ENCODE results near the gene RBBP8NL. TPM values are rescaled to one million over a fixed set of nuclear protein-coding genes. Genes with fewer than 3 reads are reported as not detected.

The RBBP8NL gene, protein sequence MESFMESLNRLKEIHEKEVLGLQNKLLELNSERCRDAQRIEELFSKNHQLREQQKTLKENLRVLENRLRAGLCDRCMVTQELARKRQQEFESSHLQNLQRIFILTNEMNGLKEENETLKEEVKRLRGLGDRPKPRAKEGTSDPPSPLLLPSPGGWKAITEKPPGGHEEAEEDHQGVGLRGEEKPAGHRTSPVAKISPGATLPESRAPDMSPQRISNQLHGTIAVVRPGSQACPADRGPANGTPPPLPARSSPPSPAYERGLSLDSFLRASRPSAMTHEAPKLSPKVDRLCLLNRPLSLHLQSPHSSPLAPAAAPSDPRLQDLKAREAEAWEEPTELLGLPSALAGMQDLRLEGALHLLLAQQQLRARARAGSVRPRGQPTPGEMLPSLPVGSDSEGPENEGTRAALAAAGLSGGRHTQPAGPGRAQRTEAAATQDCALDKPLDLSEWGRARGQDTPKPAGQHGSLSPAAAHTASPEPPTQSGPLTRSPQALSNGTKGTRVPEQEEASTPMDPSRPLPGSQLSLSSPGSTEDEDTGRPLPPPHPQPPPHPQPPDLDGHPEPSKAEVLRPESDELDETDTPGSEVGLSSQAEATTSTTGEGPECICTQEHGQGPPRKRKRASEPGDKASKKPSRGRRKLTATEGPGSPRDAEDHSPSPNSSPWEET
- total RNA-seq (2014; rRNA removed; shearing (Covaris generic)) = 0.03 TPM in 1 of 2 replicates, not detected in the other
- polyA plus RNA-seq (2015; cell fraction: cytosol; rRNA removed) = 0.03 TPM in 1 of 2 replicates, not detected in the other
- polyA plus RNA-seq (2015; cell fraction: nucleus; rRNA removed) = not detected in 2 replicates

- in situ Hi-C loops (cut with HindIII; ENCODE audit: low pct_unique_long_range_greater_than_20kb, low sequenced_read_pairs) = no loop called here
- no peak for DNase-seq (ENCODE audit: low read depth, low spot score)
These were observed at the start of gene RBBP8NL for GRCh38 chr20:62427172-62428001. Gene RBBP8NL (minus strand): TSS chr20:62427539. CDS start chr20:62419647, 7,892 bp downstream.

DNA sequence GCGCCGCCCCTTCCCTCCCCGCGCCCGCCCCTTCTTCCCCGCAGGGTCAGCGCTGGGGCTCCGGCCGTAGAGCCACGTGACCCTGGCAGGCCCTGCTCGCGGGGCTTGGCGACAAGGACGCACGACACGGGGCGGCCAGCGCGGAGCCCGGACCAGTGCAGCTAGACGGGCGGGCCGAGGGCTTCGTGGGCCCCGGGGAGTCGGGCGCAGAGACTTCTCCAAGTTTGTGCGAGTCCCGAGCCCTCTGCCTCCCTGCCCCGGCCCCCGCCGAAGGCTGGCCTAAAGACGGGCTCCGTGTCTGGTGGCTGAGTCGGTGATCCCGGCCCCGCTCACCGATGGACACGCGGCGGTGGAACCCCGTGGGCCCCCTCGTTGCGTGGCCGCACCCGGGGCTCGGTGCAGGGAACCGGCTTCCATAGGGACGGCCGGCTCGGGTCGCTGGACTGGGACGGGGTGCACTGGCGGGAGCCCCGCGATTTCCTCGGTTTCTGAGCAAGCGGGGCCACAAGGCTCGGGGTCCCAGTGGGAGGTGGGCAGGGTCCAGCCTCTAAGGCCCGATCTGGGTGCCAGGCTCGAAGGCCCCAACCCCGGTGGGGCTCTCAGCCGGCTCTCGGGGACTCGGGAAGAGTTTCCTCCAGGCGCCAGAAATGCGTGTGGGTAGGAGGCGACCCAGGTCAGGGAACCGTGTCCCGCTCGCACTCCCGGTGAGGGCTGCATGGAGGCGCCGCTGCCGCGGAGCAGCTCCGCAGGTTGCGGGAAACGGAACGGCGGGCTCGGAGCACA is 48.9 kb upstream of the RBBP8NL start:
- no peak for DNase-seq (ENCODE audit: low read depth, low spot score)
- in situ Hi-C loops (cut with HindIII; ENCODE audit: low pct_unique_long_range_greater_than_20kb, low sequenced_read_pairs) = no loop called here

GRCh38 chr20:62475772-62476055 is 48.4 kb upstream of the RBBP8NL start, which contains the start of gene GATA5:
Gene GATA5 (minus strand): TSS chr20:62475995. CDS start chr20:62475521, 474 bp downstream.
- in situ Hi-C loops (cut with HindIII; ENCODE audit: low pct_unique_long_range_greater_than_20kb, low sequenced_read_pairs) = no loop called here
- DNase-seq (ENCODE audit: low read depth, low spot score) = no peak

DNA sequence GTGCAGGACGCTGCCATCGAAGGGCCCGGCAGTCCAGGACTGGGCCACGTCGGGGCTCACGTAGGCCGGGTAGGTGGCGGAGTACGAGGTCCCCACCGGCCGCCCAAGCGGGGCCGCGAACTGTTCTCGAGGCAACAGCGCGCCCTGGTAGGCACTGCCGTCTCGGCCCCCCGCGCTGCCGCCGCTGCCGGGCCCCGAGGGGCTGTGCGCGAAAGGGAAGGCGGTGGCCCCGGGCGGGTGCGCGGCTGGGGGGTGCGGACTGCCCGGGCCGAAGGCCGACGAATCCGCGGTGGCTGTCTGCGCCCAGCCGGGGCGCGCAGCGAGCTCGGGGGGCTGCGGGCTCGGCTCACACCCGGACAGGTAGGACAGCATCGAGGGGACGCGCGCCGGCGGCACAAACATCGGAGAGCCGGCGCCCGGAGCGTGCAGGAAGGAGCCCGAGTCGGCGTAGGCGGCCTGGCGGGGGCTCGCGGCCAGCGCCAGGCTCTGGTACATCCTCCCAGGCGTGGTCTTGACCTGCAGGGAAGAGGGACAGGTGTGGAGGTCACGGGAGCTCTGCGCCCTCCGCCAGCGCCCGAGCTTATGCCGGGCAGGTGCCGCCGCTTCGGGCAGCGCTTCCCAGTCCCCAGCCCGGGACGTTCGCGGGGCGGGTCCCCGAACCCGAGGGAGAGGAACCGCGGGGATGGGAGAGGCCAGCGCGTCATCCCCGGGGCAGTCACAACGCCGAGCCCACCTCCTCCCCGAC is 47.9 kb upstream of the RBBP8NL start:
- no peak for DNase-seq (ENCODE audit: low read depth, low spot score)
- in situ Hi-C loops (cut with HindIII; ENCODE audit: low pct_unique_long_range_greater_than_20kb, low sequenced_read_pairs) = no loop called here

DNA sequence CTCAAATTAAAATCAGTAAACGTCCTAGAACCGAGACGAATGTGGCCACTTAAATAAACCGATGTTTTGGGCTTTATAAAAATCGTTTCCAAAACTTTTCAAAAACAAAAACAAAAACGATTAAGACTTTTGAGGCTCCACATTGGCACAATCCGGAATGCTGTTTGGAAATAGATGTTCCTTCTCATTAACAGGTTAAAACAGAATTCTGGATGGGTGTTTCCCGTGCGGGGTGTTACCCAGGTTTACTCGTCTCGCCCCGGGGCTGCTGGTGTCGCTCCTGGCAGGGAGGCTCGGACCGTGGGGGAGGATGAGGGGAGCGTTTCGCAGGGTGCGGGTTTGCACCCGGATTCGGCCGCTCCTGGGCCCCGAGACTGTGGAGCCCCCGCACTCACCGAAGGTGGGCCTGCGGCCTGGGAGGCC is 47.3 kb upstream of the RBBP8NL start:
- in situ Hi-C loops (cut with HindIII; ENCODE audit: low pct_unique_long_range_greater_than_20kb, low sequenced_read_pairs) = no loop called here
- no peak for DNase-seq (ENCODE audit: low read depth, low spot score)

DNA sequence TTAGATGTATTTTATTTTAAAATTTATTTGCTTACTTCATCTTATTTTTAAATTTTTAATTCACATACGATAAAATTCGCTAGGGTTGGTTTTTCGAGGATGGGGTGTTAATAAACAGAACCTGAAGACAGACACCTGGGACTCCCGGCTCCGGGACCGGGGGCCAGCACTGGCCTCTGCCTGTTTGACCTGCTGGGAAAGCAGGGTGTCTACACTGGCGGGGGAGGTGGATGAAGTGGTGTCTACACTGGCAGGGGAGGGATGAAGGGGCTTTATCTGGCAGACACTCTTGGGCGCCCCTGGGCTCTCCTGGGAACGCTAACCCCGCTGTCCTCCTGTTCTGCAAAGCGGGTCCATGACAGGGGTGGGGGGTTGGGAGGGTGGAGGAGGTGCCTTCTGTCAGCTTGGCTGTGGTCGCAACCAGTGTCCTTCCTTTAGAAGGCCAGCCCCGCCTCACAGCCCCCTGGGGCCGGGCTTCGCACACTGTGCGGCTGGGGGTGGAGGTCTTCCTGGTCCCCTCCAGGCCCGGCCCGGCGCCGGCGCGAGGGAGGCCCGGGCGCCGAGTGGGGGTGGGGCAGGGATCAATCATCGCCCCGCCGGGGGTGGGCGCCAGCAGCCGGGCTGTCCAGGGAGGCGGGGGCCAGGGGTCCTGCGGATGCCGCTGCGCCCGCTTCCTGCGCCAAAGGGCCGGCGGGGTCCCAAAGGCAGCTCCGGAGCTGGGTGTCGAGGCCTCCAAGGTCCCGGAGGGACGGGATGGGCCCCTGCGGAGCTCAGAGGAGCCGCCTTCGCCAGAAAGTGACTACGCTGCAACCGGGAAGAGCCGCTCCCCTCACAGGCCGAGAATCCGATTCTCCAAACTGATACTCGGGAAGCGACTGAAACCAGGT is 46.6 kb upstream of the RBBP8NL start:
- no peak for DNase-seq (ENCODE audit: low read depth, low spot score)
- in situ Hi-C loops (cut with HindIII; ENCODE audit: low pct_unique_long_range_greater_than_20kb, low sequenced_read_pairs) = no loop called here

DNA sequence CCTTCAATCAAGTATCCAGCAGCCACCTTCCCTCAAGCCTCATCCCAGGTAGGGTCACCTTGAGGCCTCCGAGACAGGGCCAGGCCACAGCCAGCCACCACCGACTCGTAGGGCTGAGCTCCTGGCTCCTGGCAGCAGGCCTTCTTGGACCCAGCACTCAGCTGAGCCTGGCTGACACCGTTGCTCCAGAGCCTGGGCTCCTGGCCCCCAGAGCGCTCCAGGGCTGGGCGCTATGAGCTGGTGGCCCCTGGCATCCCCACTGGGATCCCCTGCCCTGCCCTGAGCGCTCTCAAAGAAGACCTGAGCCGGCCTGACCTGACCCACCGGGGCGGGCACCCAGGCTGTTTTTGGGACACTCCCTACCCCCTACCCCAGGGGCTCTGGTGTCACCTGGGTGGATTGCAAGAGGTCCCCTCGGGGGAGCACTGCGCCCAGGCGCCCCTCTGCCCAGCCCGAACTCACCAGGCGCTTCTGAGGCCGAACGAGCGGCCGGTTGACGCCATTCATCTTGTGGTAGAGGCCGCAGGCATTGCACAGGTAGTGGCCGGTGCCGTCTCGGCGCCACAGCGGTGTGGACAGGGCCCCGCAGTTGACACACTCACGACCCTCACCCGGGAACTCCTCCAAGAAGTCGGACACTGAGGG is 45.7 kb upstream of the RBBP8NL start:
- no peak for DNase-seq (ENCODE audit: low read depth, low spot score)
- in situ Hi-C loops (cut with HindIII; ENCODE audit: low pct_unique_long_range_greater_than_20kb, low sequenced_read_pairs) = no loop called here

GRCh38 chr20:62472138-62472940 is 45.0 kb upstream of the RBBP8NL start:
- in situ Hi-C loops (cut with HindIII; ENCODE audit: low pct_unique_long_range_greater_than_20kb, low sequenced_read_pairs) = no loop called here
- DNase-seq (ENCODE audit: low read depth, low spot score) = no peak

DNA sequence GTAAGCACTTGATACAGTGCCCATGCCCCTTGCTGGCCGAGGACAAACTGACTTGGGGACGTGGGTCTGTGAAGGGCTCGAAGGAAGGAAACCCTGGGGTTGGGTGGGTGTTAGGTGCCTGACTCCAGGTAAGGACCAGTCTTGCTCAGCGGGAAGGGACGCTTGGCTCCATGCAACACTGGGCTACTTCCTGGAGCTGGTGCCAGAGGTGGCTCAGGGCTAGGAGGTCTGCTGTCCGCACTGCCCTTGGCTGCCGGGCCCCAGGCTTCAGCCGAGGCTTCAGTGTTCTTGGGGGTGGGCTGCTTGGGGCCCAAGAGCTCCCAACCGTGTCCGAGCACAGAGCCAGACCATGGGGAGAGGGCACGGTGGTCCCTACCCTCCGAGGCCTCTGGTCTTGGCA is 43.1 kb upstream of the RBBP8NL start:
- in situ Hi-C loops (cut with HindIII; ENCODE audit: low pct_unique_long_range_greater_than_20kb, low sequenced_read_pairs) = no loop called here
- no peak for DNase-seq (ENCODE audit: low read depth, low spot score)

GRCh38 chr20:62470001-62470400 is 42.7 kb upstream of the RBBP8NL start:
- in situ Hi-C loops (cut with HindIII; ENCODE audit: low pct_unique_long_range_greater_than_20kb, low sequenced_read_pairs) = no loop called here
- DNase-seq (ENCODE audit: low read depth, low spot score) = no peak

DNA sequence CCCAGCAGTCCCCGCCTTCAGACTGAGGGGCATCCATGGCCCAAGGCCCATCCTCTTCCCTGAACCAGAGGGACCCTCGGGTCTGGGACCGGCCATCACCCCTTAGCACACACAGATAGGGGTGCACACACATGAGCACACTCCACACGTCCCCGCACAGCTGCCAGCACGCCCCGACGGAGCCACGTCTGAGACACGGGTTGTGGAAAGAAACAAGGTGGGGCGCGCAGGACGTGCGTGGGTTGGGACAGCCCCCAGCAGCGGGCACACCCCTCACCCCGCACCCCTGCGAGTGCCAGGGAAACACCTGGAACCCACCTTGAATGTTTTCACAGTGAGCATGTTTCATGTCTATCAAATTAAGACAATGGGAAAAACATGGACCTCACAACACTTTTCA is 42.0 kb upstream of the RBBP8NL start:
- in situ Hi-C loops (cut with HindIII; ENCODE audit: low pct_unique_long_range_greater_than_20kb, low sequenced_read_pairs) = no loop called here
- no peak for DNase-seq (ENCODE audit: low read depth, low spot score)

DNA sequence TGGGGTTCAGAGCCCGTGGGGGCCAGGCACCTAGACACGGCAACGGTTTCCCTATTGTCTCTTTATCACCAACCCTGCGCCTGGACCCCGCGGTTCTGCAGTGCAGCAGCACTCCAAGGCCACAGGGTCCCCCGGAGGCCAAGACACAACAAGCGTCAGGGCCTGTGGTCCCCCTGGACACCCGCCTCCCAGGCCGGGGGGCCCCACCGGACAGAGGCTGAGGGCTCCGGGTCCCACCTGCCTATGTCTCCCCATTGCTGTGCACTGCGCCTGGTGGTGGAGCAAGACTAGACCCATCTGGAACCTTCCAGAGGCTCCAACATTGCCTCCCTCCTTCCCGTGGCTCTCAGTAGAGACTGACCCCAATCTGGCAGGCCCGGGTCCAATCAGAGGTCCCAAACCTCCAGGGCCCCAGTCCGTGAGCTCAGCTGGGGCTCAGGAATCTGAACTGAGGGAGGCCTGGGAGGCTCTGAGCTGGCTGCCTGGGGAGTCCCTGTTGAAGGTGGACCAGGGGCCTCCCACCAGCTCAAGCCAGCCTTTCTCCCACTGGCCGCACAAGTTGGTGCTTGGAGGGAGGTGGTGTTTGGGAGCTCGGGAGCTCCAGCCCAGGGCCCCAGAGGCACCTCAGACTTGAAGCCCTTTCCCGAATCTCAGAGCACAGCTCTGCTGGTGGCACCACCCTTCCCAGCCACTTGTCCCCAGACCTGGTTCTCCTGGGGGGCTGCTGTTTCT is 39.6 kb upstream of the RBBP8NL start:
- in situ Hi-C loops (cut with HindIII; ENCODE audit: low pct_unique_long_range_greater_than_20kb, low sequenced_read_pairs) = no loop called here
- no peak for DNase-seq (ENCODE audit: low read depth, low spot score)

GRCh38 chr20:62466072-62466760 is 38.9 kb upstream of the RBBP8NL start:
- DNase-seq (ENCODE audit: low read depth, low spot score) = no peak
- in situ Hi-C loops (cut with HindIII; ENCODE audit: low pct_unique_long_range_greater_than_20kb, low sequenced_read_pairs) = no loop called here

- in situ Hi-C loops (cut with HindIII; ENCODE audit: low pct_unique_long_range_greater_than_20kb, low sequenced_read_pairs) = no loop called here
- DNase-seq (ENCODE audit: low read depth, low spot score) = no peak
These were observed 37.7 kb upstream of the RBBP8NL start for GRCh38 chr20:62464990-62465389.

All from SK-MEL-5 (cell line).